HuH-7 (cell line): ENCODE results near the gene CD151.

ENCODE experiments used
- DNase-seq: peaks from one replicate; pipeline ENCODE4 v3.0.0; 2011; ENCODE audit warnings: low spot score

The CD151 gene

DNA sequence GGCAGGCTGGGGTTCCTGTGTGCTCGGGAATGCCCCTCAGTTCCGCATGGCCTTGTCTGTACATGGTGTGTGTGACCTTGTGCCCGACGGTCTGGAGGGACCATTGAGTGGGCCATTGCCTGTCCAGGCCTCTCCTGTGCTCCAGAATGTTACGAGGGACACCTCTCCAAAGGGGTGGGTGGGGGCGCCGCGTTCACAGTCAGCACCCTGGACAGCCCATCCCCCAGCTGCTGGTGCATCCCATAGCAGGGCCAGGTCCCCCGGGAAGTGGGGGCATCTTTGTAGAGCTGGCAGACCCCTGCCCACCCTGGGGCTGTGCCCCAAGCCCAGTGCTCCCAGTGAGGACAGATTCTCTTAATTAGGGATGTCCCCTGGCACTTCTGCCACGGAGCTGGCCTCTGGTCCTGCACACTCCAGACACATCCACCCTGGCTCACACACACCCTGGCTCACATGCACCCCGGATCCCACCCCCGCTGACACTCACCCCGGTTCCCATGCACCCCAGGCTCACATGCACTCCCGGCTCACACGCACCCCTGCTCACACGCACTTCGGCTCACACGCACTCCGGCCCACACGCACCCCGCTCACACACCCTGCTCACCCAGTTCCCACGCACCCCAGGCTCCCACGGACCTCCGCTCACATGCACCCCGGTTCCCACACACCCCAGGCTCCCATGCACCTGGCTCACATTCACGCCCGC lies 25.5 kb downstream of the CD151 start:
- DNase-seq: no peak

DNA sequence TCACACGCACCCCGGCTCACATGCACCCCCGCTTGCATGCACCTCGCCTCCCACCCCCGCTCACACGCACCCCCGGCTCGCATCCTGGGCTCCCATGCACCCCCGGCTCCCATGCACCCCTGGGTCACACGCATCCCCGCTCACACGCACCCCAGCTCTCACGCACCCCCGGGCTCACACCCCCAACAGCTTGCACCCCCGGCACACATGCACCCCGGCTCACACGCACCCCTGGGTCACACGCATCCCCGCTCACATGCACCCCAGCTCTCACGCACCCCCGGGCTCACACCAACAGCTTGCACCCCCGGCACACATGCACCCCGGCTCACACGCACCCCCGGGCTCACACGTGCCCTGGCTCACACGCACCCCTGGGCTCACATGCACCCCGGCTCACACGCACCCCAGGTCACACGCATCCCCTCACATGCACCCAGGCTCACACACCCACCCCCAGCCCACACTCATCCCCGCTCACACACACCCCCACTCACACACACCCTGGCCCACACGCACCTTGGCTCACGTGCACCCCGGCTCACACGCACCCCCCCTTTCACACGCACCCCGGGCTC lies 26.1 kb downstream of the CD151 start:
- no peak for DNase-seq

DNA sequence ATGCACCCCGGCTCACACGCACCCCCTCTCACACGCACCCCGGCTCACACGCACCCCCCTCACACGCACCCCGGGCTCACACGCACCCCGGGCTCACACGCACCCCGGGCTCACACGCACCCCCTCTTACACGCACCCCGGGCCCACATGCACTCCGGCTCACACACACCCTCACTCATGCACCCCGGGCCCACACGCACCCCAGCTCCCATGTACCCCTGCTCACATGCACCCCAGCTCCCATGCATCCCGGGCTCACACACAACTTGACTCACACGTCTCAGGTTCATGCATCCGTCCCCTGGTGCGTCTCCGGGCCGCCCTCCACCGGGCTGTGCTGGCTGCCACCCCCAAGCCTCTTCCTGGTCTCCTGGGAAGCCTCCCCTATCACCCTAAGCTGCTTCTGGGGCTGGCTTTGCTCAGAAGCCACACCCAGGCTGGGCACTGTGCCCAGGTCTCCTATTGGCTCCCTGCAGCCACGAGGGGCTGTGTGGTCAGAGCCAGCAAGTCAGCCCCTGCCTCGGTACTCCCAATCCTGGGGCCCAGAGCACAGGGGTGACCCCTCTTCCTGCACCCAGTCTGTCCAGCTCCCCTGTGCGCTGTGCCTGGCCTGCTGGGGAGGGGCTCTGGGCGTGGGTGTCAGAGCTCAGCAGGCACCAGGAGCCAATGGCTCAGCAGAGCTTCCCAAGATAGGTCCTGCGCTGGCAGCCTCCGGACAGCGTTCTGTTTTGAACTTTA lies 26.8 kb downstream of the CD151 start:
- no peak for DNase-seq

DNA sequence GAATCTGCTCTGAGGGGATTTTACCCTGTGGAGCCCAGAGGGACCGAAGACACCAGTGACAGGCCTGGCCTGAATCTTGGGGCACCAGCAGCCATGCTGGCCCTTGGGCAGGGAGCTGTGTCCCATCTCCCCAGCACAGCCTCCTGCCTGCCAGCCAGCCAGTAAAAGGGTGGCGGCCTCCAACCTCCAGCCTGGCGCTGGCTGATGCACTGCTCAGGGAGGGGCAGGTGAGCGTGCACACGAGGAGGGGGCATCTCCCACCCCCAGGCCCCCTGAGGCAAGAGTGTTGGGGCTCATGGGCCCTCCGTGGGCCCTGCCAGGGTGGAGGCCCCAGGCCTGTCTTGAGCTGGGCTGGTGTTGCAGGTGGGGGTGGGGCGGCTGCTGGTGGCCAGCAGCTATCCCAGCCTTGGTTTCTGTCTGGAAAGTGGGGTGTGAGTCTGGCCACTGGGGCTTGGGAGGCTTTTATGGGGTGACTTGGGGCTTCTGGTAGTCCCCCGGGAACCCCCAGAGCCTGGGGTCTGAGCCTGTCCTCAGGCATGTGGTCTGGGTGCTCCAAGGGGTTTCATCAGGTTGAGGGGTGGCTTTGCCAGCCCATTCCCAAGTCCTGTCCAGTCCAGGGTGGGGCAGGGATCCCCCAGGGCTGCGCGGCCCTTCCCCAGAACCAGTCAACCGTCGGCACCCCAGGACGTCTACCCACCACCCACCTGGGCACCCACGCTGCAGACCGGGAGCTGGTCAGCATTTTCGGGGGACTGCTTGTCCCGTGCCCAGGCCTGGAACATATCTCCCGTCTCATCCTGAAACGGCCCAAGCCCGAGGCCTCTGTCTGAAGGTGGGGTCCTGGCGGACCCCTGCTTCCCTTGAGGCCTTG lies 27.7 kb downstream of the CD151 start:
- no peak for DNase-seq

DNA sequence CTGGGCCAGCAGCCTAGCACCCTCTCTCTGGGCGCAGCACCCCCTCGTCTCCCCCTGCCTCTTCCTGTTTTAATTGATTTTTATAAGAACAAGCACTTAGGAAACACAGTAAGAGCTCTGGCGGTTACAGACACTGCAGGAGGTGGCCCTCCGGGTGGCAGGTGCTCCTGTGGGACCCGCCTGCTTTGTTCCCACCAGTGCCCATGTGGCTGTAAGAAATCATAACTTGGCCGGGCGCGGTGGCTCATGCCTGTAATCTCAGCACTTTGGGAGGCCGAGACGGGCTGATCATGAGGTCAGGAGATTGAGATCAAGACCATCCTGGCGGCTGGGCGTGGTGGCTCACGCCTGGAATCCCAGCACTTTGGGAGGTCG lies 28.3 kb downstream of the CD151 start:
- no peak for DNase-seq

DNA sequence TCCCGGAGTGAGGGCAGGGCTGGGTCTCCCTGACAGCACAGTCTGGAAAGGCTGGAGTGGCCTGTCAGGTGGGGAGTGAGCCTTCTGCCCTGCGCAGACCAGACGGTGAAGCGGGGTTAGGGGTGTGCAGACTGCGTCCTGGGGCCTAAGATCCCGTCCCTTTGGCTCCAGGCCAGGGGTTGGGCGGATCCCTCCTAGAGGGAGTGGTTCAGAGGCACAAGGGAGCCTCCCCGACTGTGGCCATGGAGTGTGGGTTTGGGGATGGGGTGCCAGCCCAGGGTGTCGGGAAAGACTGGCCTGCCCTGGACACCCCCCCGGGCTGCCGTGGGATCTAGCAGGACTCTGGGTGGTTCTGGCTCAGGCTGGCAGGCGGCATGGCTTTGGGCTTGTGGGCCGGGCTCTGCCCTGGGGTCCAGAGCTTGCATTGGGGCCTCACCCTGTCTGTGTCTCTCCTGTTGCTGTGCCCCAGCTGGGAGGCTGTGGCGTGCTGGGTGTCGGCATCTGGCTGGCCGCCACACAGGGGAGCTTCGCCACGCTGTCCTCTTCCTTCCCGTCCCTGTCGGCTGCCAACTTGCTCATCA lies 29.4 kb downstream of the CD151 start:
- no peak for DNase-seq

DNA sequence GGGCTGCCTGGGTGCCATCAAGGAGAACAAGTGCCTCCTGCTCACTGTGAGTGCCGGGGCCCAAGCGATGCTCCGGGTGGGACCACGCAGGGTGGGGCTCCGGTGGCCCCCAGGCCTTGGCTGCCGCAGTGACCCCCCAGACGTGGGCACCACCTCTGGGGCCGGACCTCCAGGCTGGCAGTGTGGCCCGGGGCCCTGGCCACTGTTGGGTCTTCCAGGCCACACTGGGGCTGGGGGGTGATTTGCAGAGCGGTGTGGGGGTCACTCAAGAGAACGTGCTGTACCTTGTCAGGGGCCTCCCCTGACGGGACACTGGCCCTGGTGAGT lies 29.9 kb downstream of the CD151 start:
- no peak for DNase-seq

DNA sequence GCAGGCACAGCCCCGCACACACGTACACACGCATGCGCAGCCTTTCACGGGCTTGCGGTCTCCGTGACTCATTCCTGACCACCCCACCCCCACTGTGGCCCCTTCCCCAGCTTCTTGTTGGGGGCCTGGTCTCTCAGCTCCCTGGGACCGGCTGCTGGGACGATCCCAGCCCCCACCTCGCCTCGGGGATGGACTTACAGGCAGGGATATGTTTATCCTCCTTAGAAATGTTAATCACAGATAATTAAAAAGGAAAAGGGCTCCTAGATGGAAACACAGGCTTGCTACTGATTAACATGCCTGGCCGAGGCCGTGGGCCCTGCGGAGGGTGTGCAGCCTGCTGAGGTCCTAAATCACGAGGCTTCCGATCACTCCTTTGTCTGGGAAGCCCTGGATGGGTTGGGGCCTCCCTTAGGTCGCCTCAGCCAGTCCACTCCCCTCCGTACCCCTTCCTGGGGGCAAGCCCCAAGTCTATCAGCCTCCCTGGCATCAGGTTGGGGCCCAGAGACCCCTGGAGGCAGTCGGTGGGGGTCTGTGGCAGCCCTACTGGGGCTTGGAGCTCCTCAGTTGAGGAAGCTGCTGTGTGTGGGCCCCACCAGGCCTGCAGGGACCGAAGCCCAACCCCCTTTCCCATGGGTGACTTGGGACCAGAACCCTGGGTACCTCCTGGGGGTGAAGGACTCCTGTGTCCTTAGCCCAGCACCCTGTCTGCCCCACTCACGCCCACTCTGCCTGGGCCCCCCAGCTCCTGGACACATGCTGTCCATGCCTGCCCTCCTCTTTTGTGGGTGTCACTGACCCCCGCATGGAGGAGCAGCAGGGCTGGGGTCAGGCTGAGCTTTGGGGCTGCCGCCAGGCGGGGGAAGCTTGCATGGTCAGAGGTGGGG lies 30.5 kb downstream of the CD151 start:
- no peak for DNase-seq

DNA sequence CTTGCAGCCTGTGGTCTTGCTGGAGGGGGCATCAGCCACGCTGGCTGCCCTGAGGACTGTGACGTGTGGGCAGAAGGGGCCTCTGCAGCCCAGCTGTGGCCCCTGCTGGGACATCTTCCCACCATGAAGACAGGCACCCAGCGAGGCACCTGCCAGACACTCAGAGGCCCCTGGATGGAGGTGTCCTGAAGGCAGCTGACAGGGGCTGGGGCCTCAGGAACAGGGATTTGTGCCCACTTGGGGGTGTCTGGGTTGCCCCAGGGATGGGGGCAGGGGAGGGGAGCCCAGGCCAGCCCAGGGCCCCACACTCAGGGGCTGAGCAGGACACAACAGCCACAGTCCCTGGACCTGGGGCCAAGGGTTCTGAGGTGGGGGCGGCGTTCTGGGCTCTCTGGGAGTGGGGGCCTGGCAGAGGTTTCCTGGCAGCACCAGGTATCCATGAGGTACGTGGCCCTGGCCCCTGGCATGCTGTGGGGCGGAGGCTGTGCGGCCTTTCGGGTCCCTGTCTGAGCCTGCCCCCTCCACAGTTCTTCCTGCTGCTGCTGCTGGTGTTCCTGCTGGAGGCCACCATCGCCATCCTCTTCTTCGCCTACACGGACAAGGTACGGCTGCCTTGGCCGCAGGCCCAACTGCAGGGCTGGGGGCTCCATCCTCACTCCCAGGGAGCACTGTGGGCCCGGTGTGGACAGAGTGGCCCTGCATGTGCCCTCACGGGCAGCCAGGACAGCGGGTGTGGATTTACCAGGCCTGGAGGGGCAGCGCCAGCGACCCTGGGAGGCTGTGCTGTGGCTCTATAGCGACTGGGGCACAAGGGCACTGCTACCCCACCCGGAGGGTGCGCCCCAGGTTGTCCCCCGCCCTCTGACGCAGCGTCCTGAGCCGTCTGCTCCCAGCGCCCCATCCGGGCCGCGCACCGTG lies 31.4 kb downstream of the CD151 start:
- no peak for DNase-seq

DNA sequence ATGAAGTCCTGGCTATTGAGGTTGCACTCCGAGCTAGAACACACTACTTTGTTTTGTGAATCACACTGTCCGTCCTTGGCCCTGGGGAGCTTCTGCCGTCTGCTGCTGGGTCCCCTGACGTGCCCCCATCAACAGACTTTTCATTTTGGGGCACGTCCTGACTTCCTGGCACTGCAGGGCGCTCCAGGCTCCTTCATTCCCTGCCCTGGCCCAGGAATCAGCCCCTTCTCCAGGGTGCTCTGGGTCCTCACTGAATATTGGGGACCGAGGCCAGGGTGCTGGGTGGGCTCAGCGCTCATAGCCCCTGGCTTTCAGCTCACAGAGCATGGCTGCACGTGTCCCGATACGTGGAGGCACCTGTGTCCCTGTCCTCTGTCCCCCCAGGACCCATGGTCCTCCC lies 32.1 kb downstream of the CD151 start:
- DNase-seq: no peak

DNA sequence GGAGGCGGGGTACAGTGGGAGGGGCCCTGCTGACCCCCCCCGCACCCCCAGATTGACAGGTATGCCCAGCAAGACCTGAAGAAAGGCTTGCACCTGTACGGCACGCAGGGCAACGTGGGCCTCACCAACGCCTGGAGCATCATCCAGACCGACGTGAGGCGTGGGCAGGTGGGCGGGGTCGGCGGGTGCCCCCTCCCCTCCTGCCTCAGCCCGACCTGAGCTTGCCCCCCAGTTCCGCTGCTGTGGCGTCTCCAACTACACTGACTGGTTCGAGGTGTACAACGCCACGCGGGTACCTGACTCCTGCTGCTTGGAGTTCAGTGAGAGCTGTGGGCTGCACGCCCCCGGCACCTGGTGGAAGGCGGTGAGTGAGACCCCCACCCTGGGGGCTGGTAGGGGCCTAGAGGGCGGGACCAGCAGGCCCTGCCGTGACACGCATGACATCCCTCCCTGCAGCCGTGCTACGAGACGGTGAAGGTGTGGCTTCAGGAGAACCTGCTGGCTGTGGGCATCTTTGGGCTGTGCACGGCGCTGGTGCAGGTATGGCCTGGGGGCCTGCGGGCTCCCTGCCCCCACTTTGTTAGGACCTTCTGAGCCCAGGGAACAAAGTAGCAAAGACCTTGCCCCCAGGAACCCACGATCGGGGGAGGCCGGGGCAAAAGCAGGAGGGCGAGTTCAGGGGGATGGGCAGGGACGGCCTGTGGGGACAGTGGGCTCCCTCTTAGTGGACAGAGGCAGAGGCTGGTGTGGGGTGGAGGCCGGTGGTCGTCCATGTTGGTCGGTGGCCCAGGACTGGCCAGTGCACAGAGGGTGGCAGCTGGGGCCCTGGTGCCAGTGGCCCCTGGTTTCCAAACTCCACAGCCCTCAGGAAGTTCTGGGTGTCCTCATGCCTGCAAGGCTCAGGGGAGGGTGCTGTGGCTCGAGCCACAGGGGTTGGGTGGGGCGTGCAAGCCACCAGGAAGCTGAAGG lies 33.0 kb downstream of the CD151 start:
- no peak for DNase-seq

DNA sequence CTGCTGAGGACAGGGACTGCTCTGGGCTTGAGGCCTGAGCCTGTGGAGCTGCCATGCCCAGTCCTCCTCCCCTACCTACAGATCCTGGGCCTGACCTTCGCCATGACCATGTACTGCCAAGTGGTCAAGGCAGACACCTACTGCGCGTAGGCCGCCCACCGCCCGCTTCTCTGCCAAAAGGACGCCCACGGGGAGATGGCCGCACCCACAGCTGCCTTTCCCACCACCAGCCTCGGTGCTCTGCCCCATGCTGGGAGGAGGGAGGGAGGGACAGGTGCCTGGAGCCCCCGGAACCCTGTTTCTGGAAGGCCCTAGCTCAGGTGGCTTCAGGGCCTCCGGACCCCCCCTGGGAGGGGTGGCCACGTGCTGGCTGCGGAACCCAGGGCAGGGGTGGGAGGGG lies 33.7 kb downstream of the CD151 start:
- no peak for DNase-seq

DNA sequence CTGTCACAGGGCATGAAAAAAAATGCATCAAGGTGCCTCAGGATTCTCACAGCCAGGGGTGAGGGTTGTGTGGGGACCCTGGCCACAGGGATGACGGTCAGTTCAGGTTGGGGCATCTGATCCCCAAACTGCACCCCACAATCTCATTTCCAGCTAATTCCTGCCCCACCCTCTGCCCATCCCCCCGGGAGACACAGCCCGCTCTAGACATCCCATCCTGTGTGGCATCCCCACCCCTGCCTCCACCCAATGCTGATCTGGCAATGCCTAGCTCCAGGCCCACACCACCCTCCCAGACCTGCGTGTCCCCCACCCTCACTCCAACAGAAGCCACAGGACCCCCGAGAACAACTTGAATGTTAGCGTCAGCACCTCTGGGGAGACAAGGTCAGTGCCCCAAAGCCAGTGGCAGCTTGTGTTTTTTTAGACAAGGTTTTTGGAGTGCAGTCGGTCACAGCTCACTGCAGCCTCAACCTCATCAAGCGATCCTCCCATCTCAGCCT lies 35.2 kb downstream of the CD151 start:
- DNase-seq: no peak

DNA sequence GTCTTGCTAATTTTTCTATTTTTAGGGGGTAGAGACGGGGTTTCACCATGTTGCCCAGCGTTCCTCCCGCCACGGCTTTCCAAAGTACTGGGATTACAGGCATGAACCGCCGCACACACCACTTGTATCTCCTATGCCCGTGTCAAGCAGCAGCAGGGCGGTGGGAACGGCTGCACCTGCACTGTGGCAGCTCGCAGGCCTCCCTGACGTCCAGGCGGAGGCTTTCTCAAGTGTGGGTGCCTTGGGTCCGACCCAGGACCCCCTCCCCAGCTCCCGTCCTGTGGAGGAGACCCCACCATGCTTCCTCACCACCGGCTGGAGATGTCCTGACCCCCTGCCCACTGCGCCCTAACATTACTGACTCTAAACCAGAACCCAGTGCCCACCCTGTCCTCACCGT lies 35.6 kb downstream of the CD151 start:
- no peak for DNase-seq

DNA sequence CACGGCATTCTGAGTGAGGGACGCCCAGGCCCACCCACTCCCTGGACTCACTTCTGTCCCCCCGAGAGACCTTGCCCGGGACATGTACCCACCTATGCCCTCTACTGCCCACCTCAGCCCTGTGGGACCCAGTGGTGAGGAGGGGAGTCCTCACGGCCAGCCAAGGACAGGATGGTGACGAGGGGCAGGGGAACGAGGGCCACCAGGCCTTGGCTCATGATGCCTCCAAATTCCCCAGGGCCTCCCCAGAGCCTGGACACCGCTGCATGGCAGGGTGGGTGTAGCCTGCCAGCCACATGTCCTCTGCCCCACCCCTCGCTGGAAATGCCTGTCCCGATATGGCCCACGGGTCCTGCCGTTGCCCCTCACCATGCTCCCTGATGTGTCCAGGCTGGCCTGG lies 36.0 kb downstream of the CD151 start:
- DNase-seq: no peak

DNA sequence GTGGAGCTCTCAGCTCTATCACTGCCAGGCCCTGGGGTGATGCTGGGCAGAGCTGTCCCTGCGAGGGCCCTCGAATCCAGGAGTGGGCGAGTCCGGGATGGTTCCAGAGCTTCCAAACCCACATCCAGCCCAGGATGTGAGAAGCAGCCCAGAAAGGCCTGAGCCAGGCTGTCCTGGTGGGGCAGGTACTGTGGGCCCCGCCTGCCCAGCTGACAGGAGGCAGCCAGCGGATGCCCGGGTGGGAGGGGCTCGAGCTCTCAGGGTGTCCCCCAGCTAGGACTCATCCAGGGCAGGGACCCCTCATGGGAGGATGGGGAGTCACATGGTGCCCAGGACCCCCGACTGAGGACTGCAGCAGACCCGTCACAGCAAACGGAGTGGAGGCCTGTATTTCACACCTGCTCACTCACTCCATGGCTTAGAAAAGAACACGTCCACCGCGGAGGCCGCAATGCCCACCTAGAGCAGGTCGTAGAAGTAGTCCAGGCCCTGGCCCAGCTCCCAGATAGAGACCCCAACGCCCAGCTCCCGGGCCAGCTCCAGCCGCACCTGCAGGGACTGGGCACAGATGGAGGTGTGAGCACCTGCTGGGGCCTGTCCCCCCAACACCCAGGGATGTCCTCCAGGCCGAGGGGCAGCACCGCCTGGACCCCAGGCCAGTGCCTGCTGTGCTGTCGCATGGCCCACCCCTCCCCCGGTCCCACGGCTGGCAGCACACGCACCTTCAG lies 36.8 kb downstream of the CD151 start:
- no peak for DNase-seq

DNA sequence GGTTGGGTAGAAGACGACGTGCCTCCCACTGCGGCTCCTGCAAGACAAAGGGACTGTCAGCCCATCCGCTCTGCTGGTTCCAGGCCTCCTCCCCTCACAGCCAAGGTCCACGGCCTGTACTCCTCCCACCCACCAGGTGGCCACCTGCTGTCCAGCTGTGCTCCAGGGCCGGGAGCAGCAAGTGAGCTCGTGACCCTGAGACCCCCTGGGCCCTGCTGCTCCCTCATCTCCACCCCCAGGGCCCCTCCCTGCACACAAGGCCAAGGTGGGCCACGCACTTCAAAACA lies 37.3 kb downstream of the CD151 start:
- peak; percentile 61 for DNase-seq

DNA sequence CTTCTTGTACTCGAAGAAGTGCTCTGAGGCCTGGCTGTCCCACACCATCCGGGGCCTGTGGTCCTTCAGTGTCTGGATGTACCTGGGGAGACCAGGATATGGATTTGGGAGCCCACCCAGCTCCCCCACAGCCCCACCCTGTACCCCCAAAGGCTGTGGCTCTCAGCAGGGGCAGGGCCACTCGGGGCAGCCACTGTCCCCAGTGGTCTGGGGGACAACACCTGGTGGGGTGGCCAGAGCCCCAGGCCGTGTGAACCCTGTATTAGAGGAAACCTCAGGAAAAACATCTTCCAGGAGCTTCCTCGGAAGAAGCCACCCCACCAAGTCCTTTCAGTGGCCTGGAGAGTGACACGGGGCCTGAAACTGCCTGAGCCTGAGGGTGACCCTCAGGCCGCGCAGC lies 37.7 kb downstream of the CD151 start:
- no peak for DNase-seq
